CD4-positive, alpha-beta T cell (primary cell): ENCODE measurements around the gene TMEM208. TPM values are rescaled to one million over a fixed set of nuclear protein-coding genes. Genes with fewer than 3 reads are reported as not detected.

Experiments
- ATAC-seq: fragments of 200-7000 bp; cut with Tn5 transposase; one replicate; pipeline ENCODE4 v1.10.0; 2022; ENCODE audit warnings: mild to moderate bottlenecking; ENCODE audit not compliant: poor library complexity
- CTCF ChIA-PET: fragments of 350-600 bp; sonication (Branson Sonifier 250); formaldehyde crosslinking; loops from one replicate; lab custom pipeline; 2021; ENCODE audit warnings: antibody characterized with exemption, inconsistent platforms; lab: Charles Lee
- POLR2A ChIA-PET: fragments of 350-600 bp; sonication (Branson Sonifier 250); formaldehyde crosslinking; loops from one replicate; lab custom pipeline; 2021; ENCODE audit warnings: antibody characterized with exemption, inconsistent platforms; lab: Charles Lee
- DNase-seq, 14 experiments: peaks; one replicate each; pipeline ENCODE4 v3.0.0-alpha.2; 2013 to 2020; ENCODE audit warnings: mixed read lengths in 2 of 14
- H3K27ac ChIP-seq, 2 donors: one replicate each; pipeline versions ENCODE4 v1.5.1 to v1.7.0; 2013; ENCODE audit warnings: low read length in 2 of 2, low read depth in 1 of 2, mild to moderate bottlenecking in 1 of 2
- H3K27me3 ChIP-seq, 2 experiments: 1 replicate in 1 of 2; 2 replicates in 1 of 2; pipeline versions ENCODE4 v1.6.1 to v1.7.0; 2013; ENCODE audit warnings: low read length in 2 of 2, control low read depth in 1 of 2, mild to moderate bottlenecking in 1 of 2, moderate library complexity in 1 of 2; ENCODE audit not compliant: insufficient read depth in 2 of 2, control insufficient read depth in 1 of 2
- H3K36me3 ChIP-seq: one replicate; pipeline ENCODE4 v1.6.1; 2013; ENCODE audit warnings: low read length, control low read depth; ENCODE audit not compliant: insufficient read depth
- H3K4me1 ChIP-seq: one replicate; pipeline ENCODE4 v1.6.1; 2013; ENCODE audit warnings: low read length, control low read depth; ENCODE audit not compliant: insufficient read depth
- H3K4me3 ChIP-seq: one replicate; pipeline ENCODE4 v1.5.1; 2013; ENCODE audit warnings: mild to moderate bottlenecking, low read length, moderate library complexity
- H3K9me3 ChIP-seq, 2 experiments: 1 replicate in 1 of 2; 2 replicates in 1 of 2; pipeline versions ENCODE4 v1.6.1 to v1.7.0; 2013; ENCODE audit warnings: low read length in 2 of 2, mild to moderate bottlenecking in 2 of 2, control low read depth in 1 of 2, moderate library complexity in 1 of 2; ENCODE audit not compliant: control insufficient read depth in 1 of 2, insufficient read depth in 1 of 2
- H3K27ac Mint-ChIP-seq: one replicate; pipeline ENCODE4 v1.8.0; 2020; ENCODE audit warnings: mixed read lengths
- H3K27me3 Mint-ChIP-seq: one replicate; pipeline ENCODE4 v1.8.0; 2021; ENCODE audit warnings: mixed read lengths
- H3K36me3 Mint-ChIP-seq: one replicate; pipeline ENCODE4 v1.8.0; 2021; ENCODE audit warnings: low read depth, mixed read lengths
- H3K4me1 Mint-ChIP-seq: one replicate; pipeline ENCODE4 v1.8.0; 2021; ENCODE audit warnings: low read depth, mixed read lengths
- H3K4me3 Mint-ChIP-seq: one replicate; pipeline ENCODE4 v1.8.0; 2020; ENCODE audit warnings: mild to moderate bottlenecking, mixed read lengths
- H3K9me3 Mint-ChIP-seq: one replicate; pipeline ENCODE4 v1.8.0; 2020; ENCODE audit warnings: mixed read lengths
- CTCF ChIP-seq: fragments of 200-600 bp; IDR thresholded peaks from one replicate; pipeline ENCODE4 v1.8.0; 2022; ENCODE audit warnings: antibody characterized with exemption, mild to moderate bottlenecking
- intact Hi-C, 2 experiments: fragments of 100-400 bp; cut with DNase I in 1 of 2; cut with micrococcal nuclease in 1 of 2; formaldehyde crosslinking; loops; one replicate each; pipeline versions ENCODE4 v1.15.1 to v1.9.0; 2023 to 2025; cut with DNase I, micrococcal nuclease
- total RNA-seq, 174 experiments: library from RNA in 2 of 174; stranded (reverse) in 2 of 174; gene quantifications; one replicate each; pipeline ENCODE4 v1.2.3 and lab custom pipeline; 2021 to 2026

The TMEM208 gene
- total RNA-seq, 2 experiments from 2014 or later: 35.8 to 37.6 TPM

GRCh38 chr16:67243481-67243880 lies 16.6 kb downstream of the TMEM208 start:
- peak overlapping the region; percentile 97 for H3K27ac Mint-ChIP-seq
- ChIA-PET POLR2A (interaction anchor here (1.1 kb wide), 1 partner anchor 22 kb away, joined by 3 read pairs; no protein-coding TSS in a partner anchor), CTCF (interaction anchor here (1.4 to 5.3 kb wide), 3 partner anchors 16 to 573 kb away, joined by 3 to 31 read pairs (median 5); partner anchors contain the start of gene TMEM208)
- H3K9me3 ChIP-seq: no peaks in the 10 kb centered on the region
- H3K9me3 Mint-ChIP-seq: no peaks in the 10 kb centered on the region
- H3K36me3 ChIP-seq: peaks cover 15% of the 10 kb centered on the region
- ATAC-seq (no peak), DNase-seq (no peak)
- TF ChIP-seq CTCF: no peak
- H3K4me1 Mint-ChIP-seq: peaks cover 29% of the 10 kb centered on the region
- peaks cover 59% of the 10 kb centered on the region for H3K4me1 ChIP-seq
- H3K27ac ChIP-seq: peak overlapping the region; percentile 86 to 90
- H3K36me3 Mint-ChIP-seq: peaks cover 11% of the 10 kb centered on the region
- H3K4me3 ChIP-seq: no peak overlapping the region
- intact Hi-C loops: loop anchor here (10.0 kb wide), 2 partner anchors 561 to 841 kb away; partner anchors contain the start of genes NFATC3 (in 1 of the 2), RANBP10 (in 1 of the 2) and TSNAXIP1 (in 1 of the 2)
- H3K4me3 Mint-ChIP-seq: no peak overlapping the region
- no peaks in the 10 kb centered on the region for H3K27me3 Mint-ChIP-seq
- no peaks in the 10 kb centered on the region for H3K27me3 ChIP-seq

GRCh38 chr16:67244387-67245185 lies 17.7 kb downstream of the TMEM208 start:
- TF ChIP-seq CTCF: no peak
- ChIA-PET CTCF (interaction anchor here (0.7 to 5.3 kb wide), 8 partner anchors 9 to 572 kb away, joined by 3 to 31 read pairs (median 4); partner anchors contain the start of genes E2F4 and TMEM208), POLR2A (interaction anchor here (0.6 to 6.2 kb wide), 4 partner anchors 17 to 85 kb away, joined by 3 to 81 read pairs (median 4); partner anchors contain the start of genes FBXL8, TMEM208 and TRADD)
- peaks cover under 1% of the 10 kb centered on the region for H3K36me3 Mint-ChIP-seq
- Histone ChIP-seq H3K27me3 (no peaks in the 10 kb centered on the region), H3K4me3 (no peak overlapping the region), H3K36me3 (peaks cover 3% of the 10 kb centered on the region), H3K27ac (peak overlapping the region; percentile 86 to 90), H3K9me3 (no peaks in the 10 kb centered on the region), H3K4me1 (peaks cover 69% of the 10 kb centered on the region)
- intact Hi-C loops: loop anchor here (1.0 to 10.0 kb wide), 5 partner anchors 16 to 840 kb away; partner anchors contain the start of genes NFATC3 (in 1 of the 2), PHAF1 (in 1 of the 2), RANBP10 (in 1 of the 2) and TSNAXIP1 (in 1 of the 2)
- DNase-seq (peak; percentile 37 to 93 (median 69)), ATAC-seq (peak; percentile 59)
- peak overlapping the region; percentile 86 for H3K4me3 Mint-ChIP-seq
- no peaks in the 10 kb centered on the region for H3K27me3 Mint-ChIP-seq
- no peaks in the 10 kb centered on the region for H3K9me3 Mint-ChIP-seq
- peak overlapping the region; percentile 97 for H3K27ac Mint-ChIP-seq
- peaks cover 34% of the 10 kb centered on the region for H3K4me1 Mint-ChIP-seq

- Mint-ChIP-seq H3K4me3 (peak overlapping the region; percentile 86), H3K27me3 (no peaks in the 10 kb centered on the region), H3K9me3 (no peaks in the 10 kb centered on the region), H3K27ac (peak overlapping the region; percentile 97), H3K36me3 (no peaks in the 10 kb centered on the region), H3K4me1 (peaks cover 40% of the 10 kb centered on the region)
- DNase-seq (no peak), ATAC-seq (no peak)
- Histone ChIP-seq H3K4me3 (no peak overlapping the region), H3K9me3 (no peaks in the 10 kb centered on the region), H3K36me3 (peaks cover 2% of the 10 kb centered on the region), H3K27ac (peak overlapping the region; percentile 86 to 90), H3K4me1 (peaks cover 75% of the 10 kb centered on the region), H3K27me3 (peaks cover 0 to 2% of the 10 kb centered on the region in 2 experiments)
- intact Hi-C loops: loop anchor here (5.0 to 10.0 kb wide), 3 partner anchors 138 to 840 kb away; partner anchors contain the start of genes NFATC3 (in 1 of the 2), PHAF1 (in 1 of the 2), RANBP10 (in 1 of the 2) and TSNAXIP1 (in 1 of the 2)
- POLR2A ChIA-PET: interaction anchor here (1.6 to 6.2 kb wide), 2 partner anchors 17 to 85 kb away, joined by 5 to 81 read pairs; partner anchors contain the start of genes FBXL8, TMEM208 and TRADD
- no peak for TF ChIP-seq CTCF
- CTCF ChIA-PET: interaction anchor here (0.7 to 5.3 kb wide), 5 partner anchors 9 to 60 kb away, joined by 3 to 31 read pairs (median 5); partner anchors contain the start of genes E2F4 and TMEM208
Observed at GRCh38 chr16:67245186-67245585, 18.3 kb downstream of the TMEM208 start.
